GM12872 (cell line): Measurements from ENCODE around the gene TEX55.

Source experiments
- TF ChIP-seq, protein P1 (sequence below): IDR thresholded peaks from 3 replicates; pipeline ENCODE4 v1.5.1; 2011; ENCODE audit warnings: low read depth, mild to moderate bottlenecking, low read length, moderate library complexity; ENCODE audit not compliant: insufficient read depth

TEX55 gene

DNA sequence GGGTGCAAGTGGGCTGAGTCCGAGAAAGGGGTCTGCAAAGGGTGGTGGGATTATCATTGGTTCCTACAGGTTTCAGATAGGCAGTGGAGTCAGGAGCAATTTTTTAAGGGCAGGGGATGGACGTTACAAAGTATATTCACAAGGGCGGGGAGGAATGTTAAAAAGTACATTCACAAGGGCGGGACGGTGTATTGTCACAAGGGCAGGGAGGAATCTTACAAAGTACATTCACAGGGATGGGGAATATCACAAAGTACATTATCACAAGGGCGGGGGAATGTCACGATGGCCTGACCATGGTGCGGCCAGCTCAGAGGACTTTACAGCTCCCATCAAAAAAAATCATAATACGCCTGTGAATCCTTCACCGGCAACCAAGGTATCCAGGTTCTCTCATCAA, 20.6 kb upstream of the TEX55 start:
- TF ChIP-seq, protein P1, sequence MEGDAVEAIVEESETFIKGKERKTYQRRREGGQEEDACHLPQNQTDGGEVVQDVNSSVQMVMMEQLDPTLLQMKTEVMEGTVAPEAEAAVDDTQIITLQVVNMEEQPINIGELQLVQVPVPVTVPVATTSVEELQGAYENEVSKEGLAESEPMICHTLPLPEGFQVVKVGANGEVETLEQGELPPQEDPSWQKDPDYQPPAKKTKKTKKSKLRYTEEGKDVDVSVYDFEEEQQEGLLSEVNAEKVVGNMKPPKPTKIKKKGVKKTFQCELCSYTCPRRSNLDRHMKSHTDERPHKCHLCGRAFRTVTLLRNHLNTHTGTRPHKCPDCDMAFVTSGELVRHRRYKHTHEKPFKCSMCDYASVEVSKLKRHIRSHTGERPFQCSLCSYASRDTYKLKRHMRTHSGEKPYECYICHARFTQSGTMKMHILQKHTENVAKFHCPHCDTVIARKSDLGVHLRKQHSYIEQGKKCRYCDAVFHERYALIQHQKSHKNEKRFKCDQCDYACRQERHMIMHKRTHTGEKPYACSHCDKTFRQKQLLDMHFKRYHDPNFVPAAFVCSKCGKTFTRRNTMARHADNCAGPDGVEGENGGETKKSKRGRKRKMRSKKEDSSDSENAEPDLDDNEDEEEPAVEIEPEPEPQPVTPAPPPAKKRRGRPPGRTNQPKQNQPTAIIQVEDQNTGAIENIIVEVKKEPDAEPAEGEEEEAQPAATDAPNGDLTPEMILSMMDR: no peak

DNA sequence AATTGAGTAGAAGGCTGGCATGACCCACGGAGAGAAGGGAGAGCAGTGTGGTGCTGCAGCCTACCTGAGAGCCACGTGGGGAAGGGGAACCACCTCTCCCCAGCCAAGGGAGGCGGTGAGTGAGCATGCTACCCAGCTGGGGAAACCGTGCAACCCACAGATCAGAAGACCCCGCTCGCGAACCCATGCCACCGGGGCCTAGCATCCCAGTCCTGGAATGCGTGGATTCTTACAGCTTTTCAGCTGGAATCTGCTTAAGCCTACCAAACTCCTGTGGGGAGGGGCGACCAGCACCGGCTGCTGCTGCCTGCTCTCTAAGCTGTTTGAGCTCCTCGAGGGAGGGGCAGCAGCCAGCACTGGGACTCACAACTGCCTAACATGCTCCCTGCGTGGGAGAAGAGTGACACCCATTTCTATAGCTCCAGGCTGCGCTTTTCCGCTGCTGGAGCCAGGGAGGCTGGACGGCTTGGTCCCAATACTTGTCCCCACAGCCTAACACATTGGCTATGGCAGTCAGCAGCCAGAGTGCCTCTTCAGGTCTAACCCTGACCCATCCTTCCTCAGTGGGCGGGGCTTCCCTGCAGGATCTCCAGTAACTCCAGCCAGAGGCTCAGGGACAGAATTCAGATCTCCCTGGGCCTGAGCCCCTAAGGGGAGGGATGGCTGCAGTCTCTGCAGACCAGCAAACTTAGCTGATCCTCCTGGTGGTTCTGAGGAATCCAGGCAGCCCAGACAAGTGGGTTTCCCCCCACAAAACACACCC, 20.0 kb upstream of the TEX55 start:
- TF ChIP-seq, protein P1: no peak

DNA sequence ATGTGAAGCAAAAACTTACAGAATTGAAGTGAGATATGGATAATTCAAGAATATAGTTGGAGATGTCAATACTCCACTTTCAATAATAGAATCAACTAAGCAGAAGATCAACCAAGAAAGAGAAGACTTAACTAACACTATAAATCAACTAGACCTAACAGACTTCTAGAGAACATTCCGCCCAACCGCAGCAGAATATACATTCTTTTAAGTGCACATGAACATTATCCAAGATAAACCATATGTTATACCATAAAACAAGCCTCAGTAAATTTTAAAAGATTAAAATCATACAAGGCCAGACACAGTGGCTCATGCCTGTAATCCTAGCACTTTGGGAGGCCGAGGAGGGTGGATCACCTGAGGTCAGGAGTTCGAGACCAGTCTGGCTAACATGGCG, 5.5 kb upstream of the TEX55 start:
- TF ChIP-seq, protein P1: no peak

DNA sequence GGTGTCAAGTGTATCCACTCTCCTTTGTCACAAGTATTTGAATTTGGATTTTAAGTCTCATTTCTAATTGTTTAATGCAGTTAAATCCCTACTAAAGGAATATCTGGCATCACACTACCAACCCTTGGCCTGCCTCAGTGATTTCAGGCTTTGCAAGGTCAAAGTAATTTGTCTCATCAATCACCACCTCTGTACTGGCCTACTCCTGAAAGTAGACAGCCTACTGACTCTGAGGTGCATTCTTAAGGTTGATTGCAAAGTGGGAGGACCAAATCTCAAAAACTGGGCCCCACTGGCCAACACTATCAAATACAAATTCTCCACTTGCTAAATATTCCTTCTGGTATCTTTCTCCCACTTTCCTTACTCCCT, 851 bp upstream of the TEX55 start:
- TF ChIP-seq, protein P1: no peak

- TF ChIP-seq, protein P1: no peak
These were observed 812 bp downstream of the TEX55 start for GRCh38 chr3:119146578-119147375.

DNA sequence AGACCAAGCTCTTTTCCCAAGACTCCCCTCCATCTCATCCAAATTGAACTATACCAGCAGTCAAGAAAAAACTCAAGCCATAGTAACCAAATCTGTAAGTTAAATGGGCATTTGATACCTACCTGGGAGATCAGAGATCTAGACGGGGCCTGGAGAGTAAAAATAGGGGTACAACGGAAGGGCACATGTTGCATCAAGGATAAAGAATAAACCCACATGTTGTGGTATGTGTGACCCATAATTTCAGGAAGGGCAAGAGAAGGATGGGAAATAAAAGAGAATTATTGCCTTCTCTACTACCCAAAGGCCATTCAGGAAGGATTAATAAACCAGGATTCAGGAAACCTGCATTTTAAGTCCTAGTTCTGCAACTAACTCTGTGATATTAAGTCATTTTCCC, 1.5 kb downstream of the TEX55 start:
- TF ChIP-seq, protein P1: no peak

DNA sequence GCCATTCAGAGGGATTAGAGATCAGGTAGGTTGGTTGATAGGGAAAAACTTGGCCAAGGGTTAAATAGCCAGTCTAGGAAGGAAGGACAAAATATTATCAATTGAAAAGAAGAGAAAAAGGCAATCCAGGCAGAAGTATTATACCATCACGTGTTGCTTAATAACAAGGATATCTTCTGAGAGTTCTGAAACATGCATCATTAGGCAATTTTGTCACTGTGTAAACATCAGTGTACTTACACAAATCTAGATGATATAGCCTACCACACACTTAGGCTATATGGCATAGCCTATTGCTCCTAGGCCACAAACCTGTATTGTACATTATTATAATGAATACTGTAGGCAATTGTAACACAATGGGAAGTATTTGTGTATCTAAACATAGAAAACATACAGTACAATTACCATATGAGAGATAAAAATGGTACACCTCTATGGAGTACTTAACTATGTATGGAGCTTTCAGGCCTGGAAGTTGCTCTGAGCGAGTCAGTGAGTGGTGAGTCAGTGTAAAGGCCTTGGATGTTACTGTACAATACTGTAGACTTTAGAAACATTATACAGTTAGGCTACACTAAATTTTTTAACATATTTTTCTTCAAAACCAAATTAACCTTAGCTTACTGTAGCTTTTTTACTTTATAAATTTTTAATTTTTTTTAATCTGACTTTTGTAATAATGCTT, 2.7 kb downstream of the TEX55 start:
- TF ChIP-seq, protein P1: no peak
